HUDEP-2 (cell line): Measurements from ENCODE around the gene SLC36A4.
"Not testable (repeated sequence)": the region's sequence is repeated elsewhere in the genome, so short reads cannot be mapped to it uniquely, and the experiment has no call there.

ENCODE experiments used
- DNase-seq, 76 experiments: peaks; one replicate each; lab custom pipeline; 2025; ENCODE audit not compliant: unreplicated experiment in 76 of 76; lab: John Stamatoyannopoulos, UW

SLC36A4 gene

GRCh38 chr11:93123351-93123898 lies 74.4 kb downstream of the SLC36A4 start:
- peak in 36 of 76 experiments; percentile 1 to 61 (median 20) for DNase-seq

DNA sequence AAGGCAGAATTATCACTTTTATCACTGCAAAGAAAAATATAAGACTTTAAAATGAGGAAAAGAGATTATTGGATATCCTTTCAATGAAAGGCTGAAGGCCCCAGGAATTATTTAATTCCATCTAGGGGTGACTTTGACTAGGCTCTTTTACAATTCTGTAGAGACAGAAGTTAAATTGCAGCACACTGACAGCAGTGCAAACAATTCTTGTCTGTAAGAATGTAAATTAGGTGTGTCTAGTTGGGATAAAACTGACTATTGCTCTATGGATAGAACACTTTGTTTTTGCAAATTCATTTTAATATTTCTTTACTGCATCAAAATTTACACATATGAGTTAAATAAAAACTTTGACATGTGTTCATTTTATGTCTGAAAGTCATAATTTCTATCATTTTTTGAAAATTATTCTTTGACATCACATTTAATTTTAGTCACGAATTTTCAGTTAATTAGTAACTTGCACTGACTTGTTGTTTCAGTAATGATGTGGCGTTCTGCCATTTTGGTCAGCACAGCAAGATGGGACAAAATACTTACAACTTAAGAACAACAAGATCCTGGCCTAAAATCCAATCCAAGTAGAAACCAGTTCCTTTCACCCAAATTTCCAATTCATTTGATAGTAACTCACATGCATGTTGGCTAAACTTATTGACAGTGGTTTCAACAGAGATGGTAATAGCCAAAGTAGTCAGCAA lies 75.1 kb downstream of the SLC36A4 start:
- DNase-seq, result no peak

GRCh38 chr11:93118276-93118675 lies 79.5 kb downstream of the SLC36A4 start:
- no peak for DNase-seq

DNA sequence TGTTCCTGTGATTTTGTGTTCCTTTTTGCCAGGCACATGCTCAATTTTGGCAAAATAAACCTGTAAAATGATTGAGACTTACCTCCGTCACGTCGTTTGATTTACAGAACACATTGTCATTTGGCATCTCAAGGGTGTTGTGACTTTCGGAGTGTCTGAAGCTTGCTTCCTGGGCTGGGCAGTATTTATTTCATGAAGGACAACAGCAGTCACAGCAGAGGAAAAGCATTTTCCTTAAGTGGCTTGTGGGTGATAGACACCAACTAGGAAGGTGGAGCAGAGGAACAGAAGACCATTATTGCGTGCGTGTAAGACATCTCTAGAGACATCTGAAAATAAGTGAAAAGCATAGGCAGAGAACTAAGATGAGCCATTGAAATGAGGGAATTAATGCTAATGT lies 80.2 kb downstream of the SLC36A4 start:
- DNase-seq, result no peak

DNA sequence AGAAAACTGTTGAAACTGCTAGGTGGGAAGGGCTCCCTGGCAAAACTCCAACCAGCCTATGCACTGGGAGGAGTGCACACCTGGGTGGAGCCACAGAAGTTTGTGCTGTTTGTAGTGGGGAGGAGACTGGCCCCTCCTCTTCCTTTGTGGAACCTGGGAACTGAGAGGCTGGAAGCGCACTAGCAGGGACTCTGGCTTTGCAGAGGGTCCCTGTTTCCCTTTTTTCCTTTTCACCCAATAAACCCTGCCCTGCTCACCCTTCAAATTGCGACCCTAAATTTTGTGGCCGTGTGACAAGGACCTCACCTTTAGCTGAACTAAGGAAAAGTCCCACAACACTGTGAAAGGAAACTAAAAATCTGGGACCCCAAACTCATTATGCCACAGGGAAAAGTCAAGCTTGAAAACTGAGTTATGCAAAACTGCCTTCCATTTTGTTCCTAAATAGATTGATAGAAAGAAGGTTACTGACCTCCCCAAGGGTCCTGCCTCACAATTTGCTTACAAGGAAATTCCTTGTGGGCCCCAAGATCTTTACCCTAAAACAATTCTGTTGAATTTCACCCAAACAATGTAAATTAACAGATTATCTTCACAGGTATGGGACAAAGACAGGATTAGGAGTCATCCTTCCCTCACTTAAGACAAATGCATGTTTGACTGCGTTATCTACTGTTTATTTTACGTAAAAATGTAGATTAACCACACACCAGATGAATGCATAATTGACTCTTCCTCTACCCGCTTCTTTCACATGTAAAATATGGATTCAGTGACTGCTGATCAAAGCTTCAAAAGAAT lies 81.0 kb downstream of the SLC36A4 start:
- no peak for DNase-seq

GRCh38 chr11:93114304-93114703 lies 83.5 kb downstream of the SLC36A4 start:
- no peak for DNase-seq

GRCh38 chr11:93113824-93114223 lies 84.0 kb downstream of the SLC36A4 start:
- no peak for DNase-seq

DNA sequence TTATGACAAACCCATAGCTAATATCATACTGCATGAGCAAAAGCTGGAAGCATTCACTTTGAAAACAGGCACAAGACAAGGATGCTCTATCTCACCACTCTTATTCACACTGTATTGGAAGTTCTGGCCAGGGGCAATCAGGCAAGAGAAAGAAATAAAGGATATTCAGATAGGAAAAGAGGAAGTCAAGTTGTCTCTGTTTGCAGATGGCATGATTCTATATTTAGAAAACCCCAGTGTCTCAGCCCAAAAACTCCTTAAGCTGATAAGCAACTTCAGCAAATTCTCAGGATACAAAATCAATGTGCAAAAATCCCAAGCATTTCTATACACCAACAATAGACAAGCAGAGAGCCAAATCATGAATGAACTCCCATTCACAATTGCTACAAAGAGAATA lies 86.6 kb downstream of the SLC36A4 start:
- DNase-seq, result not testable (repeated sequence)

DNA sequence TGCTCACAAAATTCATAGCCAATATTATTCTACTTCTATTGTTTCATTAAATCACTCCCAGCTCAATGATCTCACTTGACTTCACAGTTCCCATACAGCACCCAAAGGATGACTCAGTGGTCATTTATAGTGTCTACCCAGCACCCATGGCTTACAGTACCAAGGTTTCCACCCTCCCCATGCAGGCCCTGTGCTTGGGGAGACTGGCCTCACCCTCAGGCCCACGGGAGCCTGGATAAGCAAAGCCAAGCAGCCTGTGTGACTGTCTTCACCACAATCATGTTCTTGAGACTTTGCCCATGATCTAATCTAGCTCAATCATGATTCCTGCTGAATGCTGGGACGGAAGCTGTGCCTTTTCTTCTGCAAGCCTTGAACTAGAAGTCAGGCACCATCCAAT lies 97.6 kb downstream of the SLC36A4 start:
- DNase-seq, result no peak

DNA sequence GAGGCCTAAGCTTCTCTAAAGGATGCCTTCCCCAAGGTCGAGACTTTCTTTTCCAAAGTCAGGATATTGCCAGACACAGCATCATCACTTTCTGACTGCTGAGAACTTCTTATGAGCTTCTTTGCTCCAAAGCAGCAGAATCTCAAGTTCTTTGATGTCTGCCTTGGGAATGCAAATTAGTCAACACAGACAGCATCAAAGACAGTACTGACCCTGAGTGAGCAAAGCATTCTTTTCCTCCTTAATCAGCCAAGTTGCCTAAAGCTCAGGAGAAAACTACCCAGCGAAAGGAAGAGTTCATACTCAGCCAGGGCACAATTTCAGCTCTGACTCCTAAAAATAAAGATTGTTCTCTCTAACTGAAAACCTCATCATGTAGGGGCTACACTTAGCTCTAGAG lies 98.0 kb downstream of the SLC36A4 start:
- no peak for DNase-seq
